Left lung (tissue), 10 donors: Measurements from ENCODE around the gene HNRNPK. TPM values are rescaled to one million over a fixed set of nuclear protein-coding genes. Genes with fewer than 3 reads are reported as not detected.

Experiments
- ATAC-seq: fragments of 200-7000 bp; cut with Tn5 transposase; one replicate; pipeline ENCODE4 v1.9.1; 2020; ENCODE audit warnings: moderate library complexity
- DNase-seq, 4 donors: peaks; one replicate each; pipeline ENCODE4 v3.0.0-alpha.2; 2013 to 2020
- H3K27ac ChIP-seq, 2 donors: fragments of 200-600 bp; sonication (generic) in 1 of 2; one replicate each; pipeline versions ENCODE4 v1.5.0 to v1.8.0; 2020 to 2021
- H3K27me3 ChIP-seq, 2 donors: fragments of 200-600 bp; sonication (generic) in 1 of 2; one replicate each; pipeline versions ENCODE4 v1.5.0 to v1.8.0; 2020 to 2021
- H3K36me3 ChIP-seq, 2 donors: fragments of 200-600 bp; sonication (generic) in 1 of 2; one replicate each; pipeline versions ENCODE4 v1.5.0 to v1.8.0; 2020 to 2021
- H3K4me1 ChIP-seq, 2 donors: fragments of 200-600 bp; one replicate each; pipeline ENCODE4 v1.8.0; 2021
- H3K4me3 ChIP-seq, 2 donors: fragments of 200-600 bp; sonication (generic) in 1 of 2; one replicate each; pipeline versions ENCODE4 v1.5.0 to v1.8.0; 2020 to 2021; ENCODE audit warnings: mild to moderate bottlenecking in 1 of 2
- H3K9me3 ChIP-seq, 2 donors: fragments of 200-600 bp; sonication (generic) in 1 of 2; one replicate each; pipeline versions ENCODE4 v1.5.0 to v1.8.0; 2020 to 2021
- intact Hi-C, 2 donors: fragments of 100-400 bp; cut with DNase I; formaldehyde crosslinking; loops; one replicate each; pipeline versions ENCODE4 v1.11.2 to v1.14.2; 2022
- polyA plus RNA-seq, 6 donors: library from polyadenylated mRNA; unstranded; fragments of 120-200 nt; gene quantifications; one replicate each; pipeline ENCODE4 v1.2.1, GENCODE V29; 2013; ENCODE audit not compliant: insufficient read length in 6 of 6
- total RNA-seq, 2 donors: library from RNA; stranded (reverse); fragmentation: NEBNext Ultra II Directional; extraction: Animal tissue kit (Norgen Biotek cat#: 25700); gene quantifications; one replicate each; pipeline ENCODE4 v1.2.1, GENCODE V29; 2021
- TF ChIP-seq, protein P1 (sequence below), 2 donors: fragments of 200-600 bp; sonication (generic) in 1 of 2; IDR thresholded peaks; one replicate each; pipeline versions ENCODE4 v1.5.0 to v1.8.0; 2021; ENCODE audit warnings: antibody characterized with exemption in 2 of 2
- donor health status: DM: no; HTN: yes; CAD: no.
- donor health status: DM: no; HTN: no; CAD: no.

HNRNPK gene
- total and polyA plus RNA-seq, 8 donors, result 382 to 897 (median 832) TPM

DNA sequence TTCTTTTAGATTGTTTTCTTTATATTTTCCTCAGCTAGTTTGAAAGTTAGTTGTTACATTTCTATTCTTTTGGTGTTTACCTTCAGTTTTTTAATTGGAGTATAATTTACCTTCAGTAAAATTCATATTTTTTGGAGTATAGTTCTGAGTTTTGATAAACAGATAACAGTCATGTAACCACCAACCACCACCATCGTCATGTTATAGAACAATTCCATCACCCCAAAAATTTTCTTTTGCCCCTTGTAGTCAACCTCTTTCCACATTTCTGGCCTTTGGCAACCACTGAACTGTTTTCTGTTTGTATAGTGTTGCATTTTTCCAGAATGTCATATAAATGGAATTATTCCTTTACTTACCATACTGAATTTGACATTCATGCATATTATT, 7.4 kb upstream of the HNRNPK start:
- Histone ChIP-seq H3K9me3 (no peaks in the 10 kb centered on the region), H3K27me3 (no peaks in the 10 kb centered on the region), H3K36me3 (peaks cover 0 to 4% of the 10 kb centered on the region in 2 donors), H3K27ac (no peak overlapping the region), H3K4me1 (peaks cover 0 to 19% of the 10 kb centered on the region in 2 donors), H3K4me3 (no peak overlapping the region)
- no peak for ATAC-seq
- TF ChIP-seq, protein P1, sequence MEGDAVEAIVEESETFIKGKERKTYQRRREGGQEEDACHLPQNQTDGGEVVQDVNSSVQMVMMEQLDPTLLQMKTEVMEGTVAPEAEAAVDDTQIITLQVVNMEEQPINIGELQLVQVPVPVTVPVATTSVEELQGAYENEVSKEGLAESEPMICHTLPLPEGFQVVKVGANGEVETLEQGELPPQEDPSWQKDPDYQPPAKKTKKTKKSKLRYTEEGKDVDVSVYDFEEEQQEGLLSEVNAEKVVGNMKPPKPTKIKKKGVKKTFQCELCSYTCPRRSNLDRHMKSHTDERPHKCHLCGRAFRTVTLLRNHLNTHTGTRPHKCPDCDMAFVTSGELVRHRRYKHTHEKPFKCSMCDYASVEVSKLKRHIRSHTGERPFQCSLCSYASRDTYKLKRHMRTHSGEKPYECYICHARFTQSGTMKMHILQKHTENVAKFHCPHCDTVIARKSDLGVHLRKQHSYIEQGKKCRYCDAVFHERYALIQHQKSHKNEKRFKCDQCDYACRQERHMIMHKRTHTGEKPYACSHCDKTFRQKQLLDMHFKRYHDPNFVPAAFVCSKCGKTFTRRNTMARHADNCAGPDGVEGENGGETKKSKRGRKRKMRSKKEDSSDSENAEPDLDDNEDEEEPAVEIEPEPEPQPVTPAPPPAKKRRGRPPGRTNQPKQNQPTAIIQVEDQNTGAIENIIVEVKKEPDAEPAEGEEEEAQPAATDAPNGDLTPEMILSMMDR (IDR thresholded peaks at IDR 0.05), result no peak
- no peak for DNase-seq
- intact Hi-C loops, result no loop called here

DNA sequence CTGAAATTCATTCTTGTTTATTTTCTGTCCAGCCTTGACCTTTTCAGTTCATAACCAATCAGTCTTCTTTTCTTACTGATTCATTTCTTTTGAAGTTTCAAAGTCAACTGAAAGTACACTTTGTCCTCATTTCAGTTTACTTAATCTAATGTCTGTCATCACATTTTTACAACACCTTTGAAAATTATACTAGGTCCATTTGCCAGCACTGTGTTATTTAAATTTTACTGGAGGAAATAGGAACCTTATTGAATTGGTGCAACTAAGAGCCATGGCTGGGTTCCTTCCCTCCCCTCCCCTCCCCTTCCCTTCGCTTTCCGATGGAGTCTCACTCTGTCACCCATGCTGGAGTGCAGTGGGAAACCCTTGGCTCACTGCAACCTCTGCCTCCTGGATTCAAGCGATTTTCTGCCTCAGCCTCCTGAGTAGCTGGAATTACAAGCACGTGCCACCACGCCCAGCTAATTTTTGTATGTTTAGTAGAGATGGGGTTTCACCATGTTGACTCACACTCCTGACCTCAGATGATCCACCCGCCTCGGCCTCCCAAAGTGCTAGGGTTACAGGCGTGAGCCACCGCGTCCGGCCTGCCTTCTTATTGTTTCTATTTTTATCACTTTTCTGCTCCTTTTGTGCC, 6.9 kb upstream of the HNRNPK start:
- DNase-seq (peak in 1 of 4 donors; percentile 64), ATAC-seq (no peak)
- TF ChIP-seq, protein P1 (IDR thresholded peaks at IDR 0.05), result no peak
- no peaks in the 10 kb centered on the region for H3K9me3 ChIP-seq
- H3K4me3 ChIP-seq, result no peak overlapping the region
- H3K36me3 ChIP-seq, result peaks cover 0 to 4% of the 10 kb centered on the region in 2 donors
- intact Hi-C loops, result no loop called here
- H3K4me1 ChIP-seq, result peaks cover 0 to 25% of the 10 kb centered on the region in 2 donors
- no peaks in the 10 kb centered on the region for H3K27me3 ChIP-seq
- no peak overlapping the region for H3K27ac ChIP-seq

DNA sequence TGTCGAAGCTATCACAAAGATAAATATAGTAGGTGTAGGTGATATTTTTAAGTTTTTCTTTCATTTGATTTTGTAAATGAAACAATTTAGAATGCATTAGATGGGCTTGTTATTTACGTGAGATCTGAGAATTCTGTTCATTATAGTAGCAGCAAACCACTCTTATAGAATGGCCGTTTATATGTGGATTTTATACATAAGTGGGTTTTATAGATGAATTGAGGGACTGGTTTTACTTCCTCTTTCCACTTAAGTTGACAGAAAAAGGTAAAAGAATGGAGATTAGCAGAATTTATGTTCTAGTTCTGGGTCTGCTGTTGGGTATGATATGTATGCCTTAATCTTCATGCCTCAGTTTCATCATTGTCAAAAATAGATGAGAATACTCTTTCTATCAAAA, 6.2 kb upstream of the HNRNPK start:
- intact Hi-C loops, result no loop called here
- no peak overlapping the region for H3K27ac ChIP-seq
- H3K36me3 ChIP-seq, result peaks cover 0 to 4% of the 10 kb centered on the region in 2 donors
- H3K4me3 ChIP-seq, result no peak overlapping the region
- H3K9me3 ChIP-seq, result no peaks in the 10 kb centered on the region
- TF ChIP-seq, protein P1 (IDR thresholded peaks at IDR 0.05), result no peak
- ATAC-seq (no peak), DNase-seq (no peak)
- H3K4me1 ChIP-seq, result peaks cover 0 to 31% of the 10 kb centered on the region in 2 donors
- no peaks in the 10 kb centered on the region for H3K27me3 ChIP-seq

DNA sequence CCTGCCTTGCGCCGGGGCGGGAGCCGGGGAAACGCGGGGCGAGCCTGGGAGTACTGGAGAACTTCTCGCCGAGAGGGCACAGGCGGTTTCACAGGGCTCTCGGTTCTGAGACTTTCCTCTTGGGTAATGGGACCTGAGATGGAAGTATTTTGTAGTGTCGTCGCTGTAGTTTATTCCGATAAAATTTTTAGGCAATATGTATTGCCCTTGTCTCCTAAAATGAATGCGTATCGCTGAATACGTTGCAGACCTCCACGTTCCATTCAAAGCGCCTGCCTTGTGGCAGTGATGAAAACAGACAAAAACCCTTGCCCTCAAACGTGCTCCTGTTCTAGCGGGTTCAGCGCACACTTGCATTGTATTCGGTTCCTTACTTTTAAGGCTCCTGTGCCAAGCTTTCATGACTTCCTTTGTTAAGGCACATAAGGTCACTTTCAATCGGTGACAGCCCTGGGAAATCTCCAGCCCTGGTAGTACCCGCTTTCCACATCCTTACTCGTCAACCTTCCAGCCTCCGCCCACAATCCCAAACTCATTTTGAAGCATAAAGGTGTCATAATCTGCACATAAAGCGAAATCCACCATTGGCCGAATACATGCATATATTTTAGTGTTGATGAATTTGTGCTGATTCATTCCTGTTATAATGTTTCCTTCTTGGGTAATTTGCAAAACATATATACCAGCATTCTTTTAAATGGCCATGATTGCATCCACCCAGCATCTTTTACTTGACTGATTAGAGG, 1.3 kb upstream of the HNRNPK start:
- Histone ChIP-seq H3K9me3 (no peaks in the 10 kb centered on the region), H3K27me3 (no peaks in the 10 kb centered on the region), H3K27ac (peak overlapping the region; percentile 98 to 99), H3K4me3 (peak overlapping the region; percentile 86 to 92), H3K36me3 (peaks cover 0 to 18% of the 10 kb centered on the region in 2 donors), H3K4me1 (peaks cover 4 to 40% of the 10 kb centered on the region in 2 donors)
- DNase-seq (peak in 1 of 4 donors; percentile 42), ATAC-seq (peak; percentile 35)
- intact Hi-C loops, result no loop called here
- TF ChIP-seq, protein P1 (IDR thresholded peaks at IDR 0.05), result no peak

DNA sequence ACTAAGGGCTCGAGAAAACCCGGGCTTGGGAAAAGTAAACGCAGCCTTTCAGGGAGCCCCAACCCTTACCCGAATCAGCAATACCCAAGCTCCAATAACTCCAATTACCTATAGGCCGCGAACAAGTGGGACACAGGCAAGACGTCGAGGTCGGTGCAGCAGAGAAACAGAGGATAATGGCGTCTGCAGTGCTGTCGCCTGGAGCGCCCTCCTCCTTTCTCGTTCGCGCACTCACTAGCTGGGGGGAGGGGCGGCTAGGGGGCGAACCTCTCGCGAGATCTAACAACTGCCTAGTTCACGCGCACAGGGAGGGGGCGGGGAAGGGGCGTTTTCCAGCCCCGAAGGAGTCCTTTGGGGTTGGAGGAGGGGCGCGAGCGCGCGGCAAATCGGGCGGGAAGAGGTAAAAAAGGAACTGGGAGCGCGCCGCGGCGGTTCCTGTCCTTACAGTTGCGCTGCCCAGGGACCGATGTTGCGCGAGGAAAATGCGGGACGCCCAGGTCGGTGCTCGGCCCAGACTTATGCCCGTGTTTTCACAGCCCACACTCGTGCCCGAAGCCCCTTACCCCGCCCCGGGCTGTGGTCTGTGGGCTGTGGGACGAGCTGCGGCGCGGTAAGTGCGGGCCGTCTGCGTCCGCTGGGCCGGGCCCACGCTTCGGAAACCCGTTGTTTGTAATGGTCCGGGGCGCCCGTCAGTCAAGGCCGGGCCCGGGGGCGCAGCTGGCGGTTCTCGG, 545 bp upstream of the HNRNPK start, which contains the start of gene RMI1:
TSS of gene RMI1 (plus strand) at position 411 of the 731 bp plus-strand sequence. CDS start 20,182 bp downstream, outside the sequence.
- DNase-seq, result peak; percentile 99 to 100 (median 99)
- ATAC-seq, result peak; percentile 92
- Histone ChIP-seq H3K4me3 (peak within 1 kb of the TSS; percentile 86 to 92), H3K9me3 (no peaks in the 10 kb centered on the region), H3K27me3 (no peaks in the 10 kb centered on the region), H3K36me3 (peaks cover 0 to 25% of the 10 kb centered on the region in 2 donors), H3K27ac (peak within 1 kb of the TSS; percentile 98 to 99), H3K4me1 (peaks cover 4 to 44% of the 10 kb centered on the region in 2 donors)
- intact Hi-C loops, result no loop called here
- TF ChIP-seq, protein P1 (IDR thresholded peaks at IDR 0.05), result peak in 1 of 2 donors; percentile 12
